HepG2 (cell line): ENCODE results near the gene SDC4. TPM values are rescaled to one million over a fixed set of nuclear protein-coding genes. Genes with fewer than 3 reads are reported as not detected.

Experiments
- BATF2 ChIP-seq: sonication (generic); formaldehyde crosslinking; IDR thresholded peaks from 2 replicates; pipeline ENCODE4 v1.8.0; 2022; ENCODE audit warnings: mild to moderate bottlenecking, missing genetic modification reagents, moderate library complexity
- E2F5 ChIP-seq: sonication (generic); formaldehyde crosslinking; conservative IDR thresholded peaks from 2 replicates; pipeline ENCODE4 v1.4.0; 2020; ENCODE audit warnings: missing genetic modification reagents
- ELF3 ChIP-seq: IDR thresholded peaks from 2 replicates; pipeline ENCODE4 v1.6.1; 2016; ENCODE audit warnings: missing genetic modification reagents, missing compliant biosample characterization
- FOXM1 ChIP-seq: sonication (generic); formaldehyde crosslinking; IDR thresholded peaks from 2 replicates; pipeline ENCODE4 v1.5.0; 2020; ENCODE audit warnings: missing genetic modification reagents
- FOXO1 ChIP-seq: sonication (generic); formaldehyde crosslinking; IDR thresholded peaks from 2 replicates; pipeline ENCODE4 v1.4.0; 2020; ENCODE audit warnings: missing genetic modification reagents
- HNF1B ChIP-seq: sonication (generic); formaldehyde crosslinking; IDR thresholded peaks from 2 replicates; pipeline ENCODE4 v1.5.1; 2020; ENCODE audit warnings: mild to moderate bottlenecking, moderate library complexity, missing genetic modification reagents
- IRF2 ChIP-seq: IDR thresholded peaks from 2 replicates; pipeline ENCODE4 v1.6.1; 2018; ENCODE audit warnings: missing genetic modification reagents, missing compliant biosample characterization
- KDM4B ChIP-seq: sonication (generic); formaldehyde crosslinking; IDR thresholded peaks from 2 replicates; pipeline ENCODE4 v1.4.0; 2020; ENCODE audit warnings: missing genetic modification reagents
- MBNL3 ChIP-seq: fragments of 250-450 bp; sonication (Bioruptor Pico); conservative IDR thresholded peaks from 2 replicates; pipeline ENCODE4 v1.8.0; 2022; ENCODE audit warnings: mild to moderate bottlenecking, inconsistent platforms
- MIXL1 ChIP-seq: IDR thresholded peaks from 2 replicates; pipeline ENCODE4 v1.6.1; 2016
- NFATC3 ChIP-seq: sonication (generic); formaldehyde crosslinking; IDR thresholded peaks from 2 replicates; pipeline ENCODE4 v1.5.1; 2020; ENCODE audit warnings: mild to moderate bottlenecking, missing genetic modification reagents
- NR2F6 ChIP-seq, 2 experiments: IDR thresholded peaks; 2 replicates each; pipeline ENCODE4 v1.6.1; 2016; ENCODE audit warnings: antibody characterized with exemption in 1 of 2, mild to moderate bottlenecking in 1 of 2
- ONECUT2 ChIP-seq: sonication (generic); formaldehyde crosslinking; IDR thresholded peaks from 2 replicates; pipeline ENCODE4 v1.4.0; 2020; ENCODE audit warnings: missing genetic modification reagents
- PAWR ChIP-seq: sonication (generic); formaldehyde crosslinking; IDR thresholded peaks from 2 replicates; pipeline ENCODE4 v1.4.0; 2020; ENCODE audit warnings: missing genetic modification reagents, mild to moderate bottlenecking, borderline replicate concordance
- PRMT3 ChIP-seq: sonication (generic); formaldehyde crosslinking; IDR thresholded peaks from 2 replicates; pipeline ENCODE4 v1.8.1; 2022; ENCODE audit warnings: low read depth, mild to moderate bottlenecking, moderate library complexity, missing genetic modification reagents, borderline replicate concordance
- RNF2 ChIP-seq: fragments of 450-650 bp; conservative IDR thresholded peaks from 2 replicates; pipeline ENCODE4 v1.6.1; 2016; ENCODE audit warnings: low read depth
- THAP11 ChIP-seq: IDR thresholded peaks from 2 replicates; pipeline ENCODE4 v1.6.1; 2016; ENCODE audit warnings: missing biosample characterization, missing genetic modification reagents
- XRCC5 ChIP-seq: fragments of 200-400 bp; formaldehyde crosslinking; optimal IDR thresholded peaks from 2 replicates; pipeline ENCODE3; 2017; ENCODE audit warnings: mild to moderate bottlenecking, low read length
- ZBTB42 ChIP-seq: sonication (generic); formaldehyde crosslinking; IDR thresholded peaks from 2 replicates; pipeline ENCODE4 v1.5.0; 2020; ENCODE audit warnings: mild to moderate bottlenecking, missing genetic modification reagents
- ZFAT ChIP-seq: sonication (generic); formaldehyde crosslinking; conservative IDR thresholded peaks from 2 replicates; pipeline ENCODE4 v1.8.1; 2023; ENCODE audit warnings: missing genetic modification reagents, inconsistent platforms
- ZFX ChIP-seq: sonication (generic); formaldehyde crosslinking; IDR thresholded peaks from 2 replicates; pipeline ENCODE4 v1.4.0; 2020; ENCODE audit warnings: mild to moderate bottlenecking, low read depth, missing genetic modification reagents, moderate library complexity
- ZNF101 ChIP-seq: sonication (generic); formaldehyde crosslinking; IDR thresholded peaks from 2 replicates; pipeline ENCODE4 v1.4.0; 2020; ENCODE audit warnings: mild to moderate bottlenecking, low read depth, missing genetic modification reagents, borderline replicate concordance
- ZNF670 ChIP-seq: sonication (generic); formaldehyde crosslinking; IDR thresholded peaks from 2 replicates; pipeline ENCODE4 v1.8.0; 2022; ENCODE audit warnings: mild to moderate bottlenecking, missing genetic modification reagents, borderline replicate concordance
- ZNF672 ChIP-seq: sonication (generic); formaldehyde crosslinking; IDR thresholded peaks from 2 replicates; pipeline ENCODE4 v1.8.1; 2022; ENCODE audit warnings: missing genetic modification reagents
- ZNF687 ChIP-seq: sonication (generic); formaldehyde crosslinking; IDR thresholded peaks from 2 replicates; pipeline ENCODE4 v1.5.1; 2020; ENCODE audit warnings: mild to moderate bottlenecking, missing genetic modification reagents, moderate library complexity
- polyA plus RNA-seq, 8 experiments: library from polyadenylated mRNA; depleted of rRNA in 3 of 8; stranded (reverse) in 7 of 8; unstranded in 1 of 8; fragments of >200 nt; fragmentation: Illumina TruSeq in 4 of 8; extraction: Trizol in 4 of 8; gene quantifications; 2 replicates each; pipeline versions ENCODE4 v1.2.1 to v1.2.3, GENCODE V29; 2011 to 2016; ENCODE audit warnings: low read depth in 4 of 8, missing spikeins in 1 of 8, mixed read lengths in 1 of 8; ENCODE audit not compliant: insufficient read depth in 1 of 8
- total RNA-seq, 5 experiments: library from RNA; depleted of rRNA; stranded (reverse); fragments of >200 nt; fragmentation: Illumina TruSeq; extraction: Trizol; gene quantifications; 2 replicates each; pipeline ENCODE4 v1.2.3, GENCODE V29; 2016; ENCODE audit warnings: low read depth in 1 of 5

SDC4 gene
- total and polyA plus RNA-seq, 2 of the 13 experiments (the other 11 are each of a cell fraction or from before 2014, with no cell fraction given) = 49.0 to 65.1 TPM

- TF ChIP-seq PRMT3 (no peak), NFATC3 (CRISPR knock-in tag) (no peak), XRCC5 (peak; percentile 98), ZFAT (CRISPR knock-in tag) (no peak), ZNF670 (CRISPR knock-in tag) (0 out of 2 replicates have a peak, but pooled peaks have one; percentile 52), FOXM1 (CRISPR knock-in tag) (no peak), ZNF101 (no peak), MBNL3 (no peak), E2F5 (CRISPR knock-in tag) (no peak; the same call in 1 of the 2 replicates), MIXL1 (CRISPR knock-in tag) (0 out of 2 replicates have a peak, but pooled peaks have one; percentile 57), IRF2 (CRISPR knock-in tag) (no peak), ELF3 (CRISPR knock-in tag) (peak; percentile 35; the same call in 1 of the 2 replicates), NR2F6 (IDR thresholded peaks at IDR 0.05) (0 out of 2 replicates have a peak, but pooled peaks have one; percentile 24), NR2F6 (CRISPR knock-in tag; IDR thresholded peaks at IDR 0.05) (no peak), BATF2 (no peak), RNF2 (no peak; the same call in 1 of the 2 replicates), FOXO1 (CRISPR knock-in tag) (peak; percentile 8; the same call in 1 of the 2 replicates), THAP11 (no peak), ZNF687 (CRISPR knock-in tag) (peak; percentile 28), KDM4B (0 out of 2 replicates have a peak, but pooled peaks have one; percentile 37), ZNF672 (CRISPR knock-in tag) (no peak), PAWR (no peak), ZBTB42 (CRISPR knock-in tag) (no peak), ZFX (CRISPR knock-in tag) (no peak), ONECUT2 (CRISPR knock-in tag) (no peak), HNF1B (0 out of 2 replicates have a peak, but pooled peaks have one; percentile 53)
These were observed 57.4 kb downstream of the SDC4 start (continued) for GRCh38 chr20:45290677-45291355.
